Lung microvascular endothelial cell (primary cell): ENCODE measurements around the gene GNG5. TPM values are rescaled to one million over a fixed set of nuclear protein-coding genes. Genes with fewer than 3 reads are reported as not detected.
"Not testable (repeated sequence)": the region's sequence is repeated elsewhere in the genome, so short reads cannot be mapped to it uniquely, and the experiment has no call there.

Source experiments
- DNase-seq, 2 donors: peaks; one replicate each; pipeline versions ENCODE4 v3.0.0 to v3.0.0-alpha.2; 2010; ENCODE audit warnings: low read depth in 2 of 2
- total RNA-seq: library from RNA; depleted of rRNA; stranded (reverse); fragments of >200 nt; gene quantifications from 2 replicates; pipeline ENCODE4 v1.2.1, GENCODE V29; 2014

GNG5 gene
- total RNA-seq, 1 donor from 2014 or later: 17.7 TPM

DNA sequence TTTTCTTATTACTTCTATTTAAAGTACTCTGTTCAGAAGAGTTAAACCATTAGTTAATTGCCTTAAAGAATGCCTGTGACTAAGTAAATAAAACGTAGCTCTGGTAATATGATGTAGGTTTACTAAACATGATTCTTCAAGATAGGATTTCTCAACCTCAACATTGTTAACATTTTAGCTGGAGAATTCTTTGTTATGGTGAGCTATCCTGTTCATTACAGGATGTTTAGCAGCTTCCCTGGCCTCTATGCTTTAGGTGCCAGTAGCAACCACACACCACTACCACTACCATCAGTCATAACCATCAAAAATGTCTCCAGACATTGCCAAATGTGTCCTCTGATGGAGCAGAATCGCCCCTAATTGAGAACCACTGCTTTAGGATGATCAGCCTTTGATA lies 16.6 kb downstream of the GNG5 start:
- no peak for DNase-seq

DNA sequence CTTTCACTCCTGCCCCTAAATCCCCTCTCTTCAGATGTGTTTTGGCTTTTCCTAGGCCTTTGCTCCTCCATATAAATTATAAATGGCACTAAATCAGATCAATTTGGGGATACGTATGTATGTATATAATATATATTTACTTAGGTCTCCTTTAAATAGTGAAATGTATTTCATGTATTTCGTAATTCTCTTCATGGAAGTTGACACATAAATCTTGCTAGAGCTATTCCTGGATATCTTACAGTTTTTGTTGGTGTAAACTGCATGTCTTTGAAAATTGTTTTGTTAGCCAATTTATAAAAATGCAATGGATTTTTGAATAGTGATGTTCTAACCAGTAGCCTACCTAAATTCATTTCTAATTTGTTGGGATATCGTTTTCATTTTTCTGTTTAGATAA lies 18.3 kb downstream of the GNG5 start:
- no peak for DNase-seq

DNA sequence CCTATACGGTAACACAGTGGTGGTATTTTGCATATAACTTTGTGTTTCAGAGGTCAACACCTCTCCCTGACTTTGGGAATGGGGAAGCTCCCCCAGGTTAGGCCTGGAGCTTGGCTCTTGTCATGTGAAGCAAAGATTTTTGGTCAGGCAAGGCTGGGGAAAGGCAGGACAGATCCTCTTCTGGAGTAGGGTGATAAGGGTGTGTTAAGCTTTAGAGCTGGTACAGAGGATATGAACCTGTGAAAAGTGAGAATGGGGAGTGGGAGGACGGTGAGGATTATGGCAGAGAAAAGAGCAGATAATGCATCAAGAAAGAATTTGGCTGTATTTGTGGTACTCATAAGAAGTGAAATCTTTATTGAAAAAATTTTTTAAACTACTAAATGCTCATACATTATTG lies 25.1 kb downstream of the GNG5 start:
- no peak for DNase-seq

DNA sequence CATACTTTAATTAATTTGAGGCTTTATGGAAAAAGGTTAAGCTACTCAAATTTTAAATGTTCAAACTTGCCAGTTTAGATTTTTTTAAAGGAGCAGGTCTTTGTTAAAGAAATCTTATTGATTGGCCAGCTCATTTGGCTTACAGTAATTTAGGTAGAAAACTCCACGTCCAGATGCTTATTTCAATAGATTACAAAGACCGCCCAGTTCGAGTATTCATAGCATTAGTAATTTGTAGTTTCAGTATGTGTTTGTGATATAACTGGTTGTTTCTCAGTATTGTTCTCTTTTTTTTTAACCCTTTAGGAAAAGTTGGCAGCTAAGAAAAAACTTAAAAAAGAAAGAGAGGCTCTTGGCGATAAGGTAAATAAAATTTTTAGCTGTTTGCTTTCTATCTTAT lies 25.7 kb downstream of the GNG5 start:
- DNase-seq: no peak

DNA sequence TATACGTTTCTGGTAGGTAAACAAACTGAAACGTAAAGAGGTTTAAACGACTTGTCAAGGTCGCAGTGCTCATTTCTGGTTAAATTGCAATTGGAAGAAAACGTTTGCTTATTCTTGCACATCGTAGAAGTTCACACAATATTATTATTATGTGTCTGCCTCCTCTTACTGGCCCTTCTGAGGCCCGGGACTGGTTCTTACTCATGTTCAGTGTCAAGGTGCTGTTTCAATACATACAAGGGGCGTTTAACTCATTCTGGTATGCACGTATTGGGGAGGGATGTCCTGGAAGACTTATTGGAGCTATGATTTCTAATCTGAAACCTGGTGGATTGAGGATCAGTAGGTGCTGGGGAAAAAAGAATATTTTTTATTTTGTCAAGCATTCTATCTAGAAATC lies 26.4 kb downstream of the GNG5 start:
- peak in 1 of 2 donors; percentile 15 for DNase-seq

DNA sequence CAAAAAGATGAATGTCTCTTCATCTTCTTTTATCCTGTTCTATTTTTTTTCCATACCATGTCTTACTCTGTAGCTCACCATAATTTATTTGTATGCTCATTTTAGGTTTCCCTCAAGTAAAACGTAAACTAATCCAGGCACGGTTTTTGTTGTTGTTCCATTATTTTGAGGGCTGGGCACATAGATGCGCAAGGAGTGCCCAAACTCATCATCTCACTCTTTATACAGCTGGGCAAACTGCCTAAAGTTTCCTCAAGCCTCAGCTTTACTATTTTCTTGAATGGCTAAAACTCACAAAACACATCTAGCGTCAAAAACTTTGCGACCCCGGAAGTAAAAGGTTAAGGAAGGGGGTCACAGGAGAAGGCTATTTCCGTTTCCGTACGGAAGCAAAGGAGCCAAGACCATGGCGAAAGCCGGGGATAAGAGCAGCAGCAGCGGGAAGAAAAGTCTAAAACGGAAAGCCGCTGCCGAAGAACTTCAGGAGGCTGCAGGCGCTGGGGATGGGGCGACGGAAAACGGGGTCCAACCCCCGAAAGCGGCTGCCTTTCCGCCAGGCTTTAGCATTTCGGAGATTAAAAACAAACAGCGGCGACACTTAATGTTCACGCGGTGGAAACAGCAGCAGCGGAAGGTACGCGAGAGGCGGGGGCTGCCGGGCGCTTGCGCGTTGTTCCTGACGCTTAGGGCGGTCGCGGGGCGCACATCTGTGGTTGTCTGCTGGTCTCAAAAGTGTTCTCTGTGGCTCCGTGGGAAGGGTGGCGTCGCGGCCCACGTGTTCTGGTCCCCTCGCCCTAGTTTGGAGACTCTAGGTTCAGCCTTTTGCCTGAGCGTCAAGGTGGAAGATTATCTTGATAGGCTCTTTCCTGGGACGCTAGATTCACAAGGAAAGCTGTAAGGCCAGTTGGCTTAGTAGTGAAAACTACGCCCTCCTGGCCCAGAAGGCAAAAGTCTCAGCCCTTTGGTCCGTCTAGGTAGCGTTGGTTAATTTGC lies 27.2 kb downstream of the GNG5 start, which contains the start of gene RPF1:
Gene RPF1, plus strand, starts transcription at position 391 of the 993 bp plus-strand sequence. Its CDS starts 16 bp downstream, at position 407.
- peak; percentile 79 to 80 for DNase-seq

DNA sequence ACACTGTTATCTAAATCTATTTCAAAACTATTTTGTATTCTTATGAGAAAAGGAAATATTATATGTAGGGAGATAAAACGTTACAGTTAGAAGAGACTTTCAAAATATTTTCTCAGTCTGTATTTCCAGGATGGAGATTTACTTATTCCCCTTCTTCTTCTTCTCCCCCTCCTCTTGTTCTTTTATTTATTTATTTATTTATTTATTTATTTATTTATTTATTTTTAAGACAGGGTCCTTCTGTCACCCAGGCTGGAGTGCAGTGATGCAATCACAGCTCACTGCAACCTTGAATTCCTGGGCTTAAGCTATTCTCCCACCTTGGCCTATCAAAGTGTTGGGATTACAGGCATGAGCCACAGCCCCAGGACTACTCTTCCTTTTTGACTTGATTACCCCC lies 30.2 kb downstream of the GNG5 start:
- DNase-seq: no peak

DNA sequence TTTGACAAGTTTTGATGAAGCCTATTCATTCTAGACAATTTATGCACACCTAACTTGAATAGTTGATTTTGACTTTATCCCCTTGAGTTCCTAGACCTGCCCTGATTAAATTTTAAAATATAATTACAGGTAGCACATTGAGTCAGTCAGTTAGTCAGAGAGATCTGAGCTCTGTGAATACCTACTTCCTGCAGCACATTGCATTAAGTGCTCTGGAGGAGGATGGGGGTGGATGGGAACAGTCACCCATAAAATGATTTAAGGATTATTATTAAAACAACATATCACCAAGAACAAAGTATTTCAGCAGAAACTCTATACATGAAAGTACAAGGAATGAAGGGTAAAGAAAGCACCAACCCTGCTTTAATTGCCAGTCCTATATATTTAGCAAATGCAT lies 39.1 kb downstream of the GNG5 start:
- DNase-seq: no peak

DNA sequence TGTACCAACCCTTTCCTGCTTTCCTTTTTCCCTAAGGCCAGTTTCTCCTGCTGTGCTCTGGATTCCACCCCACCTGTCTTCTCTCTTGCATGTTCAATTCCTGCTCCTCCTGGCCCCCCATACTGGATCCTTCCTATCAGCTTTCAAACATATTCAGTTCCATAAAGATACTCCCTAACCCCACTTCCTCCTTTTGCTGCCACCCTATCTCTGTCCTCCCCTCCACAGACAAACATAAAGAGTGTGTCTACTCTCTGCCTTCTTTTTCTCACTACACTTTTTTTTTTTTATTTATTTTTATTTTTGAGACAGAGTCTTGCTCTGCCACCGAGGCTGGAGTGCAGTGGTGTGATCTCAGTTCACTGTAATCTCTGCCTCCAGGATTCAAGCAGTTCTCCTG lies 44.3 kb downstream of the GNG5 start:
- DNase-seq: no peak

DNA sequence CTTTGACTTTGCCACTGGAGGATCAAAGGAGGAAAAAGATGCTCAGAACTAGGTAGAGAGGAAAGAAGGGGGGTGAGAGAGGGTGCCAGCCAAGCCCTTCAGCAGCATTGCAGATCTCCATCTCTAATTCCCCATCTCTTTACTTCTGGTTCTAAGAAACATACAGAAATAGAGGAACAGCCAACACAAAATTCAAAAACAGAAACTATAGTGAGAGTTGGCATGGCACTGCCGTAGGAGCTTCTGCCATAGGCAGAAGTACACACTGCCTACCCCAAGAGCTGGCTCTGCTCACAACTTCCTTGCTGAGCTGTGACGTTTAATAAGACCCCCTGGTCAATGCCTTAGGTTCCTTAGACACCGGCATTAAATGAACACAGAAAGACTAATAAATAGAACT lies 53.9 kb downstream of the GNG5 start:
- no peak for DNase-seq

DNA sequence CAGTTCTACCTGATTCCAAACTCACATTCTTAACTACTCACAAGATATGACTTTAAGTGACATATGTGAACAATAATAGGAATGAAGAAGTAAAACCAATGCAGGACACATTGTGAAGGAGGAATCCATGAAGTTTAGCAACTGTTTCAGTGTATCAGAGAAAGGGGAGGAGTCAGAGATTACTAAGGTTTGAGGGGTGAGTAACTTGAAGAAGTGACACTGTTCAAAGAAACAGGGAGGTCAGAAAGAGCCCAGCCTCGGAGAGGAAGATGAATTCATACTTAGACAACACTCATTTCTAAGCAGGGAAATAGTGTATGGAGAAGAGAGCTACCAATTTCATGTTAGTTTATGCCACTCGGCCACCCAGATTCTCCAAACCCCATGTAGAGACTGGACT lies 55.5 kb downstream of the GNG5 start:
- DNase-seq: no peak

DNA sequence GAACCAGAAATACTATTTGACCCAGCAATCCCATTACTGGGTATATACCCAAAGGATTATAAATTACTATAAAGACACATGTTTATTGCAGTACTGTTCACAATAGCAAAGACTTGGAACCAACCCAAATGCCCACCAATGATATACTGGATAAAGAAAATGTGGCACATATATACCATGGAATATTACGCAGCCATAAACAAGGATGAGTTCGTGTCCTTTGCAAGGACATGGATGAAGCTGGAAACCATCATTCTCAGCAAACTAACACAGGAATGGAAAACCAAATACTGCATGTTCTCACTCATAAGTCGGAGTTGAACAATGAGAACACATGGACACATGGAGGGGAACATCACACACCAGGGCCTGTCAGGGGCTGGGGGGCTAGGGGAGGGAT lies 57.7 kb downstream of the GNG5 start:
- not testable (repeated sequence) for DNase-seq

Other genes with a start within 250 kb of the GNG5 start
- gene SAMD13, start 204.9 kb downstream of the GNG5 start, total RNA-seq: 0.20 and 1.7 TPM in 2 replicates
- gene DNASE2B, start 108.1 kb downstream of the GNG5 start, total RNA-seq: not detected in 2 replicates
- 21.4 and 23.4 TPM in 2 replicates for gene RPF1, start 27.3 kb downstream of the GNG5 start, total RNA-seq
- 0.22 and 0.99 TPM in 2 replicates for gene SPATA1, start 195 bp downstream of the GNG5 start, total RNA-seq
- gene CTBS, start 67.9 kb upstream of the GNG5 start, total RNA-seq: 3.1 and 4.6 TPM in 2 replicates
- gene SSX2IP, start 183.9 kb upstream of the GNG5 start, total RNA-seq: 0.60 and 0.87 TPM in 2 replicates